Measurements from ENCODE around the gene AKIP1. TPM values are rescaled to one million over a fixed set of nuclear protein-coding genes. Genes with fewer than 3 reads are reported as not detected.
"Not testable (repeated sequence)": the region's sequence is repeated elsewhere in the genome, so short reads cannot be mapped to it uniquely, and the experiment has no call there.

Gene AKIP1
- polyA plus RNA-seq, 1 donor from 2014 or later: 81.5 TPM

DNA sequence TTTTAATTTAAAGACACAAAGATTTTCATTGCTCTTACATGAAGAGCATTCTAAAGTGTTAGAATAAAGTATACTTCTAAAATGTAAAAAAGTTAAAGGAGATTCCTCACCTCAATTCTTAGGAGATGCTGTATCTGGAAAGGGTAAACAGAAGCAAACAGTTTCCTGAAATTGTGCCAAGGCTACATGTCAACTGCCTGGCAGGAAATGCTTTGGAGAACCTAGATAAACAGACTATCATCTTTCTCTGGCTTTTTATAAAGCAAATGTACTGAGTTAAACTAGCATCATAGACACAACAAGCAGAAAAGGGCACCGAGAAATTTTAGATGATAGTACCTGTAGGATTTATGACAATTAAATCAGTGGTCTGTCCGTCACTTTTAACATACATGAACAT, 24.7 kb upstream of the AKIP1 start:
- no peaks in the 10 kb centered on the region for H3K9me3 ChIP-seq (ENCODE audit: low read length)

DNA sequence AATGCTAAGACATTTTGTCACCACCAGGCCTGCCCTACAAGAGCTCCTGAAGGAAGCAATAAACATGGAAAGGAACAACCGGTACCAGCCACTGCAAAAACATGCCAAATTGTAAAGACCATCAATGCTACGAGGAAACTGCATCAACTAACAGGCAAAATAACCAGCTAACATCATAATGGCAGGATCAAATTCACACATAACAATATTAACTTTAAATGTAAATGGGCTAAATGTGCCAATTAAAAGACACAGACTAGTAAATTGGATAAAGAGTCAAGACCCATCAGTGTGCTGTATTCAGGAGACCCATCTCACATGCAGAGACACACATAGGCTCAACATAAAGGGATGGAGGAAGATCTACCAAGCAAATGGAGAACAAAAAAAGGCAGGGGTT, 19.8 kb upstream of the AKIP1 start:
- not testable (repeated sequence) for H3K27me3 ChIP-seq (ENCODE audit: insufficient read depth, low read depth, low read length); H3K9me2 ChIP-seq (ENCODE audit: insufficient read depth, low read length); H4K20me1 ChIP-seq (ENCODE audit: insufficient read depth); H3K79me2 ChIP-seq (replicated peaks; ENCODE audit: insufficient read depth, low read length); H3K36me3 ChIP-seq (ENCODE audit: insufficient read depth, low read length); H3K27ac ChIP-seq (ENCODE audit: low read length); H3K4me2 ChIP-seq (ENCODE audit: low read length); H3F3A ChIP-seq (ENCODE audit: insufficient read depth, low read length, poor library complexity, severe bottlenecking); H2AFZ ChIP-seq (ENCODE audit: low read depth, low read length); H3K4me3 ChIP-seq (ENCODE audit: low read length); H3K9me3 ChIP-seq (ENCODE audit: low read length); H3K9ac ChIP-seq (ENCODE audit: low read length)

More for the DNA sequence above, 24.7 kb upstream of the AKIP1 start:
- Histone ChIP-seq H3K4me2 (ENCODE audit: low read length) (no peak overlapping the region), H3K79me2 (replicated peaks; ENCODE audit: insufficient read depth, low read length) (no peaks in the 10 kb centered on the region), H3K9me2 (ENCODE audit: insufficient read depth, low read length) (no peaks in the 10 kb centered on the region), H3K4me3 (ENCODE audit: low read length) (no peak overlapping the region), H3F3A (ENCODE audit: insufficient read depth, low read length, poor library complexity, severe bottlenecking) (no peaks in the 10 kb centered on the region), H3K27me3 (ENCODE audit: insufficient read depth, low read depth, low read length) (no peaks in the 10 kb centered on the region), H3K36me3 (ENCODE audit: insufficient read depth, low read length) (no peaks in the 10 kb centered on the region), H3K27ac (ENCODE audit: low read length) (no peak overlapping the region), H2AFZ (ENCODE audit: low read depth, low read length) (no peak overlapping the region), H3K9ac (ENCODE audit: low read length) (no peak overlapping the region), H4K20me1 (ENCODE audit: insufficient read depth) (no peaks in the 10 kb centered on the region)
- TF ChIP-seq SMC3 (conservative IDR thresholded peaks at IDR 0.05; ENCODE audit: poor library complexity) (no peak), EP300 (conservative IDR thresholded peaks at IDR 0.05; ENCODE audit: poor library complexity, severe bottlenecking) (no peak), TAF1 (IDR thresholded peaks at IDR 0.05; ENCODE audit: low read depth) (no peak), EZH2 (IDR thresholded peaks at IDR 0.05; ENCODE audit: borderline replicate concordance, insufficient read depth, low read length, poor library complexity, severe bottlenecking) (no peak)

DNA sequence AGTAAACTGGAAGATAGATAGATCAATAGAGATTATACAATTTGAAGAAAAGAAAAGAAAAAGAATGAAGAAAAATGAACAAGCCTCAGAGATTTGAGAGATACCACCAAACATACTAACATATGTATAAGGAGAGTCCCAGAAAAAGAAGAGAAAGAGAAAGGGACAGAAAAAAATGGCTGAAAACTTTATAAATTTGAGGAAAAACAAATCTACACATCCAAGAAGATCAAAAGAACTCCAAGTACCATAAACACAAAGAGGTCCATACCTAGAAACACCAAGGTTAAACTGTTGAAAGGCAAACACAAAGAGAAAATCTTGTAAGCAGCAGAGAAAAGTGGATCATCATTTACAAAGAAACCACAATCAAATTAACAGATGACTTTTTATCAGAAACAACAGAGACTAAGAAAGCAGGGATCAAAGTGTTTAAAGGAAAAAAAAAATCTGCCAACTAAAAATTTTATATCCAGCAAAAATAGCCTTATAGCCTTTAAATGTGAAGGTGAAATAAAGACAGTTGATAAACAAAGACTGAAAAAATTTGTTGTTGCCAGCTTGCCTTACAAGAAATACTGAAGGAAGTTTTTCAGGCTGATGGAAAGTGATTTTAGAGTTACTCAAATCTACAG, 11.8 kb upstream of the AKIP1 start:
- Histone ChIP-seq H3K9me2 (ENCODE audit: insufficient read depth, low read length) (no peaks in the 10 kb centered on the region), H3F3A (ENCODE audit: insufficient read depth, low read length, poor library complexity, severe bottlenecking) (no peaks in the 10 kb centered on the region)
- no peak for TF ChIP-seq SMC3 (conservative IDR thresholded peaks at IDR 0.05; ENCODE audit: poor library complexity)
- no peak for TF ChIP-seq EP300 (conservative IDR thresholded peaks at IDR 0.05; ENCODE audit: poor library complexity, severe bottlenecking)
- TF ChIP-seq TAF1 (IDR thresholded peaks at IDR 0.05; ENCODE audit: low read depth): no peak
- TF ChIP-seq, protein P1, sequence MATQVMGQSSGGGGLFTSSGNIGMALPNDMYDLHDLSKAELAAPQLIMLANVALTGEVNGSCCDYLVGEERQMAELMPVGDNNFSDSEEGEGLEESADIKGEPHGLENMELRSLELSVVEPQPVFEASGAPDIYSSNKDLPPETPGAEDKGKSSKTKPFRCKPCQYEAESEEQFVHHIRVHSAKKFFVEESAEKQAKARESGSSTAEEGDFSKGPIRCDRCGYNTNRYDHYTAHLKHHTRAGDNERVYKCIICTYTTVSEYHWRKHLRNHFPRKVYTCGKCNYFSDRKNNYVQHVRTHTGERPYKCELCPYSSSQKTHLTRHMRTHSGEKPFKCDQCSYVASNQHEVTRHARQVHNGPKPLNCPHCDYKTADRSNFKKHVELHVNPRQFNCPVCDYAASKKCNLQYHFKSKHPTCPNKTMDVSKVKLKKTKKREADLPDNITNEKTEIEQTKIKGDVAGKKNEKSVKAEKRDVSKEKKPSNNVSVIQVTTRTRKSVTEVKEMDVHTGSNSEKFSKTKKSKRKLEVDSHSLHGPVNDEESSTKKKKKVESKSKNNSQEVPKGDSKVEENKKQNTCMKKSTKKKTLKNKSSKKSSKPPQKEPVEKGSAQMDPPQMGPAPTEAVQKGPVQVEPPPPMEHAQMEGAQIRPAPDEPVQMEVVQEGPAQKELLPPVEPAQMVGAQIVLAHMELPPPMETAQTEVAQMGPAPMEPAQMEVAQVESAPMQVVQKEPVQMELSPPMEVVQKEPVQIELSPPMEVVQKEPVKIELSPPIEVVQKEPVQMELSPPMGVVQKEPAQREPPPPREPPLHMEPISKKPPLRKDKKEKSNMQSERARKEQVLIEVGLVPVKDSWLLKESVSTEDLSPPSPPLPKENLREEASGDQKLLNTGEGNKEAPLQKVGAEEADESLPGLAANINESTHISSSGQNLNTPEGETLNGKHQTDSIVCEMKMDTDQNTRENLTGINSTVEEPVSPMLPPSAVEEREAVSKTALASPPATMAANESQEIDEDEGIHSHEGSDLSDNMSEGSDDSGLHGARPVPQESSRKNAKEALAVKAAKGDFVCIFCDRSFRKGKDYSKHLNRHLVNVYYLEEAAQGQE (IDR thresholded peaks at IDR 0.05; ENCODE audit: borderline replicate concordance): no peak
- no peak for TF ChIP-seq POLR2AphosphoS5 (IDR thresholded peaks at IDR 0.05)
- TF ChIP-seq, protein P2, sequence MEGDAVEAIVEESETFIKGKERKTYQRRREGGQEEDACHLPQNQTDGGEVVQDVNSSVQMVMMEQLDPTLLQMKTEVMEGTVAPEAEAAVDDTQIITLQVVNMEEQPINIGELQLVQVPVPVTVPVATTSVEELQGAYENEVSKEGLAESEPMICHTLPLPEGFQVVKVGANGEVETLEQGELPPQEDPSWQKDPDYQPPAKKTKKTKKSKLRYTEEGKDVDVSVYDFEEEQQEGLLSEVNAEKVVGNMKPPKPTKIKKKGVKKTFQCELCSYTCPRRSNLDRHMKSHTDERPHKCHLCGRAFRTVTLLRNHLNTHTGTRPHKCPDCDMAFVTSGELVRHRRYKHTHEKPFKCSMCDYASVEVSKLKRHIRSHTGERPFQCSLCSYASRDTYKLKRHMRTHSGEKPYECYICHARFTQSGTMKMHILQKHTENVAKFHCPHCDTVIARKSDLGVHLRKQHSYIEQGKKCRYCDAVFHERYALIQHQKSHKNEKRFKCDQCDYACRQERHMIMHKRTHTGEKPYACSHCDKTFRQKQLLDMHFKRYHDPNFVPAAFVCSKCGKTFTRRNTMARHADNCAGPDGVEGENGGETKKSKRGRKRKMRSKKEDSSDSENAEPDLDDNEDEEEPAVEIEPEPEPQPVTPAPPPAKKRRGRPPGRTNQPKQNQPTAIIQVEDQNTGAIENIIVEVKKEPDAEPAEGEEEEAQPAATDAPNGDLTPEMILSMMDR (IDR thresholded peaks at IDR 0.05; ENCODE audit: poor library complexity, severe bottlenecking): no peak
- TF ChIP-seq MXI1 (conservative IDR thresholded peaks at IDR 0.05; ENCODE audit: poor library complexity, severe bottlenecking): no peak
- TF ChIP-seq EZH2 (IDR thresholded peaks at IDR 0.05; ENCODE audit: borderline replicate concordance, insufficient read depth, low read length, poor library complexity, severe bottlenecking): no peak
- TF ChIP-seq RAD21 (conservative IDR thresholded peaks at IDR 0.05): no peak

More for the DNA sequence above, 11.8 kb upstream of the AKIP1 start:
- Histone ChIP-seq H3K79me2 (replicated peaks; ENCODE audit: insufficient read depth, low read length) (no peaks in the 10 kb centered on the region), H3K4me2 (ENCODE audit: low read length) (no peak overlapping the region), H3K36me3 (ENCODE audit: insufficient read depth, low read length) (no peaks in the 10 kb centered on the region), H3K4me3 (ENCODE audit: low read length) (no peak overlapping the region), H3K27me3 (ENCODE audit: insufficient read depth, low read depth, low read length) (no peaks in the 10 kb centered on the region), H2AFZ (ENCODE audit: low read depth, low read length) (no peak overlapping the region), H4K20me1 (ENCODE audit: insufficient read depth) (no peaks in the 10 kb centered on the region), H3K9ac (ENCODE audit: low read length) (no peak overlapping the region), H3K27ac (ENCODE audit: low read length) (no peak overlapping the region), H3K9me3 (ENCODE audit: low read length) (no peaks in the 10 kb centered on the region)

All from neural cell (in vitro differentiated cells).